Muscle of arm (tissue), 12 donors: ENCODE results near the gene CCNJL. TPM values are rescaled to one million over a fixed set of nuclear protein-coding genes. Genes with fewer than 3 reads are reported as not detected.

ENCODE experiments used
- DNase-seq: peaks from one replicate; pipeline ENCODE4 v3.0.0-alpha.2; 2013
- polyA plus RNA-seq, 12 donors: library from polyadenylated mRNA; unstranded; fragments of 120-200 nt; gene quantifications; one replicate each; pipeline ENCODE4 v1.2.1, GENCODE V29; 2013; ENCODE audit not compliant: insufficient read length in 12 of 12

CCNJL gene
- polyA plus RNA-seq, 12 donors = 4.3 to 10.4 (median 5.9) TPM; not detected in 1

- DNase-seq = no peak
These were observed 19.0 kb downstream of the CCNJL start for GRCh38 chr5:160293386-160293785.

GRCh38 chr5:160291467-160291866, 20.9 kb downstream of the CCNJL start:
- DNase-seq = no peak

DNA sequence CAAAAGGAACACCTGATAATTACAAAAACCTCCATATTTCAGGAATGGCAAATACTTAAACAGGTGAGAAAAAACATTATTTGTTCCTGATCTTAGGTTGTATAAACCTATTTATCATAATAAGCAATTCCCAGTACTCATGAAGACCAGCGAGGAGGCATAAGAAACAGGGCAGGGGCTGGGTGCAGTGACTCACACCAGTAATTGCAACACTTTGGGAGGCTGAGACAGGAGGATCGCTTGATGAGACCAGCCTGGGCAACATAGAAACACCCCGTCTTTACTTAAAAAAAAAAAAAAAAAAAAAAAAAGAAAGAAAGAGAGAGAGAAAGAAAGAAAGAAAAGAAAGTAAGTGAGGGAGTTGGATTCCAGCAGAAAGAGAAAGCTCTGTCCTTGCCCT, 21.6 kb downstream of the CCNJL start:
- DNase-seq = no peak

DNA sequence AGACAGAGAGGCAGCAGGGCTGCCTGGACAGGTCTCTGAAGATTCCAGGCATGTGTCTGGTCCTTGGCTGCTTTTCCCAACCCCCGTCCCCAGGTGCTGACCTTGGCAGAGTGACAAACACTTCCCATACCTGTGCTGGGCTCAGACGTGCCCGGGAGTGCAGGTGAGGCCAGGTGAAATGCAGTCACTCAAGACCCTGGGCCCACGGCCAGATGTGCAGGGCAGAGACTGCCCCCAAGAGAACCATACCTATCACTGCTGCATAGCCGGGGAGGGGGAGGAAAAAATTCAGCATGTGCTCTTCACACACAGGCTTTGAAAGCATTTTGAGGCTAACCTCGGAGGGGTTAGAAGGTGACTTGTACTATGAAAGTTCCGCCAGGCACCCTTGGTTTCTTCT, 22.6 kb downstream of the CCNJL start:
- no peak for DNase-seq

- no peak for DNase-seq
These were observed 23.1 kb downstream of the CCNJL start for GRCh38 chr5:160289356-160289651.

- DNase-seq = no peak
These were observed 24.8 kb downstream of the CCNJL start for GRCh38 chr5:160287378-160288051.

GRCh38 chr5:160286947-160287346, 25.4 kb downstream of the CCNJL start:
- no peak for DNase-seq

DNA sequence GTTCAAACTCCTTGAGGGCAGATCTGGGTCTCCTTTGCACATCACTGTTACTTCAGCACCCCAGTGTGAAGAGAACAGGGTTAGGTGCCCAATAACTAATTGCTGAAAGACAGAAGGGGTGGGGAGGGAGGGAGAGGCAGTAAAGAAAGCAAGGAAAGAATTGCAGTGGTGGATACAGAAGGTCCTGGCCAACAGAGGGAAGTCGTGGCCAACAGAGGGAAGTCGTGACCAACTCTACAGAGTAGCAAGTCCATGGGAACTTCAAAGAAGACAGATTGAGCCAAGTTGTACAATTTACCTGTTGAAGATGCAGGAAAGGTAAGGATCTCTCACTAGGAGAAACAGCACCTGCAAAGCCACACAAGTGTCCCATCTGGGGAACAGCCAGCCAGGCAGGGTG, 27.0 kb downstream of the CCNJL start:
- DNase-seq = no peak

DNA sequence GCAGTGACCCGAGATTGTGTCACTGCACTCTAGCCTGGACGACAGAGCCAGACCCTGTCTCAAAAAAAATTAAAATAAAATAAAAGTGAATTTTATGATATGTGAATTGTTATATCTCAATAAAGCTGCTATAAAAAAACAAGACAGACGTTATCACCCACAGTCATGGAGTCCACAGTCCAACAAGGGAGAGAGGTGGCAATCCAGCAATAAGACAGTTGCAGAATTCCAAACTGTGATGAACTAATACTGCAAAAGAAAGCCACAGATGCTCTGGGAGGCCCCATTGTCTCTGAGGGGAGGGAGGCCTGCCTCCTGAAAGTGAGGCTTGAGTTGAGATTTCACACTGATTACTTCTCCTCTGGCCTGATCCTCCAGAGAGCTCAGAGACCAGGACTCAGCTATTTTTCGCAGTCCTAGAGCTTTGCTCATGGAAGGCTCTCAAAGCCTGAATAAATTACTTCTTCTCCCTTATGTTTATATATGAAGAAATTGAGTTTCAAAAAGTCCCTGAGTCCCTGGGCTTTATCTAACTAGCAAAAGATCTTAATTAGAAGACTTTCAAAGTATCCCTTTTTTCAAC, 28.0 kb downstream of the CCNJL start:
- no peak for DNase-seq

DNA sequence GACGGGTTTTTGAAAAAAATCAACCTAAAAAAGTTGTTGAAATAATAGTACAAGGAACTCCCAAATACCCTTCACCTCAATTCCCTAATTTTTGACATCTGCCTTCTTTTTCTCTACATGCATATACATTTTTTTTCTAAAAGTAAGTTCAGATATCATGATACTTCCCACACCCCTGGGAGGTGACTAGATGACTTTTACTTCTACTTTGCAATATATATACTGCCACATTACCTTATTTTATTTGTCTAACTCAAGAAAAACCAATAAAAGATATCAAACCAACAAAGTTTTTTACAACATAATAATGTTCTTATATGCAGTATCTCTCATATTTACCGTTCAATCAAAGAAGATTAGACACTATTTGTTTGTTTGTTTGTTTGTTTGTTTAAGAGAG, 31.1 kb downstream of the CCNJL start:
- DNase-seq = no peak

DNA sequence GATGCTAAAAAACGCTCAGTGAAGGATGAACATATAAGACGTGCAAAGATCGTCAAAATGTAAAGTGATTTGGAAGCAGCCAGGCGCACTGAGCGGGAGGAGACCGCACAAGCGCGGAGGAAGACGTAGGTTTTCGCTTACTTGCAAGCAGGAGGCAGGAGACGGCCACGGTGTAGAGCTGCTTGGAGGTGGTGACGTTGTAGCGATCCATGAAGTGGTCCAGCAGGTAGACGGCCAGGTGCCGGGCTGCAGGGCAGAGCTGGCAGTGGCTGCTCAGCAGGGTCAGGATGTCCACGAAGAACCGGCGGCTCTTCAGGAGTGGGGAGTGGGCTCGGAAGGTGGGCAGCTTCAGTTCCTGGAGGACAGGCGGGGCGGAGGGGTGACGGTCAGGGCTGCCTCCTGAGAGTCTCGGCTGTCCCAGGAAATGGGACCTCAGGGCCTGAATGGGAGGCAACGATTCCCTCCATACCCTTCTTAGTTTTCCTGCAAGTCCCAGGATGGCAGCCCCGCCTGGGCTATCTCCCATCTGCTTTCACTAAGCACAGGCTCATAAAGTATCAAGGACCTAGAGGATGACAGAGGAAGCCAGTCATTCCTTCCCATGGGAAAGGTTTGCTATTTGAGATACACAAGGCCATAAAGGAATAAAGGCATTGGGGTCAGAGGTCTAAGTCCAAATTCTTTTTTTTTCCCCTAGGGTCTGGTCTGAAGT, 31.8 kb downstream of the CCNJL start:
- DNase-seq = no peak

DNA sequence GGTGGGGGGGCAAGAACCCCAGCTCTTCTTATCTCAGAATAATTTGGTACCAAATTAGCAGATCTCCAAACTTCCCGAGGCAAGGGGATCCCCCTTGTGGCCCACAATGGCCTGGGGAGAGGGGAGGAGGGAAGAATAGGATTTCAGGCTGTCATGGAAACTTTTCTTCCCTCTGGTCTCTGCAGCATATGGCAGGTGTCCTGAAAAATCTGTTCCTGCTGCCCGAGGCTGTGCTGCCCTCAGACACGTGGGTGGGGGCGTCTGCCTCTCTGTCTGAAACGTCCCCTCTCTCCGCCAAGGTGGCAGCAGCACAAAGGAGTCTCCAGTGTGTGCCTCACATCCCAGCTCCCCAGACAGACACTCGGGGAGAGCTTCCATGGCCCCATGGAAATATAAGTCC, 34.0 kb downstream of the CCNJL start:
- DNase-seq = no peak

DNA sequence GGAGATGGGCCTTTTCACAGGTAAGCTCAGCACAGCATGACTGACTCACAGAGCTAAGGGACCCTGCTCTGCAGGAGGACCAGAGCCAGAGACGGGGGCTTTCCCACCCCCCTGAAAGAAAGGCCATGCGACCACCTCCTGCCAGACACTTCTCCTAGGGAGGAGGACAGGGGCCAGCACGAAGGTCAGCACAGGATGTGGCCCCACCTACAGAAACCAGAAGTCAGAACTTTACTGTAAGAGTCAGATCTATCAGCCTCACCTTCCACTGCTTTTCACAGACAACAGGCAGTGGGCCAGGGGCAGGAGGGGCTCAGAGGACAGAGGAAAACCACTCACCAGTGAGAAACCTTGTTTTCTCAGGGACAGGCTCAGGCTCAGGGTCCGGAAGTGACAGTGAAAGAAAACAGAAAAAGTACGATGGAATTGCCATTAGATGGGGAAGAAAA, 37.9 kb downstream of the CCNJL start:
- no peak for DNase-seq

GRCh38 chr5:160272889-160273288, 39.5 kb downstream of the CCNJL start:
- no peak for DNase-seq

DNA sequence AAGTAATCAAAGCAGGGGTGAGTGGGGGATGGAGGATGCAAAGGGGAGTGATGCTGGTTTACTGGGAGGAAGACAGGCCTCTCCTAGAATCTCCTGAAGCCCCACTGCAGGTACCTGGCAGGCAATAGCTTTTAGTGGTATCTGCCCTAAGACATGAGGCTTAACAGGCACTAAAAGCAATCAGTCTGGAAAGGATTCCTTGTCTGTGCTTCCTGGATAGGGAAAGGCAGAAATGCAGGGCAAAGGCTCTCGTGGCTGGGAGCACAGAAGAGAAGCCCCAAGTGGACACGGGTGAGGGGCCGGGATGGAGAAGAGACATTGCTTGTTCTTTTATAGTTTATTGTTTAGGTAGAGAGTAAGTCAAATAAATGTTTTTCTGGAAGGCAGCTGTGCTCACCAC, 40.1 kb downstream of the CCNJL start:
- DNase-seq = no peak

- no peak for DNase-seq
These were observed 40.5 kb downstream of the CCNJL start for GRCh38 chr5:160271836-160272235.

DNA sequence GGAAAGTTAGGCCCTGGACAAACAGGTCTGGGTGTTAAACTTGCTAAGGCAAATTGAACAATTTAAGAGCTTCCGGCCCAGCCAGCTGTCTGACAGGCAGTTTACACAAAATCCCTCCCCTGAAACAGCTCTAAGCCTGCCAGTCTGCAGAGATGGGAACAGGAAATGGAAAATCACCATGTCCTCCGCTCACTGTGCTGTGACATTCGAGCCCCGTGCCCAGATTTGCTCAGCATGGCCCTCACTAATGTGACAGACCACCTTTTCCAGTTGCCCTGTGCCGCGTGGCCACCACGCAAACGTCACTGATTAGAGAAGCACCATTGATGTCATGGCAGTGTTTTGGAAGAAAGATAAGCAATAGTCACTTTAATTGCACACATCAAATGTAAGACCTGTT, 41.0 kb downstream of the CCNJL start:
- no peak for DNase-seq

- no peak for DNase-seq
These were observed 41.7 kb downstream of the CCNJL start for GRCh38 chr5:160270704-160271103.

GRCh38 chr5:160269017-160269416, 43.3 kb downstream of the CCNJL start:
- DNase-seq = peak; percentile 27

DNA sequence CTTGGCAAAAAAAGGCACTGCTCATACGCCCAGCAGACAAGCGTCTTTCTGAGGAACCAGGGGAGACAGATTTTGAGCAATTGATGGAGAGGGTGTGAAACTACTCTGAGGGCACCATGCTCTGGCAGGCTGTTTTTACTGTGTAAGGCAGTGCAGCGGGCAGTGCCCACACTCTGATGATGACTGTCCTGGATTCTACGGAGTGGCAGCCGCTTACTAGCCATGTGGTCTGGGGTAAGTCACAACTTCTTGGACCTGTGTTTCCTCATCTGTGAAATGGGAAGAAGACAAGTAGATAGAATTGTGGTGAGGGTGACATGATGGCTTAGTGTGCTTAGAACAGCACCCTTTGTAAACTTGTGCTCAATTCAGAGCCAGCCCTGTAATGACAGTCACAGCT, 44.2 kb downstream of the CCNJL start:
- DNase-seq = no peak

- DNase-seq = no peak
These were observed 45.5 kb downstream of the CCNJL start for GRCh38 chr5:160266752-160267345.

DNA sequence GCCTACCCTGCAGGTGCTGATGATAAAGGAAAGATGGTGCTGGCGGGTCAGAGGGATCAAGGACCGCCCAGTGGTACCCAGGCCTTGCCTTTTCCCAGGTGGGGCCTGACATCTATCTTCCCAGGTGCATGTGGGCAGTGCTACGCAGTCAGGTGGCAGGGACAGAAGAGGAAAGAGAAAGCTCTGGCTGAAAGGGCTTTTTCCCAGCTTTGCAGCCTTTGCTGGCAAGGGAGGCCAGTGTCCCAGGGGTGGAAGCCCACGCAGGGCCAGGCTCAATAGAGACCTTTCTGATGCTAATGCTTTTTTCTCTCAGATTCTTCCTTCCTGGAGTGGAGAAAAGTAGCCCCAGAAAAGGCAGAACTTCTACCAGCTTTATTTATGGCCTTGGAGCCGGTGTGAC, 46.3 kb downstream of the CCNJL start:
- DNase-seq = no peak

DNA sequence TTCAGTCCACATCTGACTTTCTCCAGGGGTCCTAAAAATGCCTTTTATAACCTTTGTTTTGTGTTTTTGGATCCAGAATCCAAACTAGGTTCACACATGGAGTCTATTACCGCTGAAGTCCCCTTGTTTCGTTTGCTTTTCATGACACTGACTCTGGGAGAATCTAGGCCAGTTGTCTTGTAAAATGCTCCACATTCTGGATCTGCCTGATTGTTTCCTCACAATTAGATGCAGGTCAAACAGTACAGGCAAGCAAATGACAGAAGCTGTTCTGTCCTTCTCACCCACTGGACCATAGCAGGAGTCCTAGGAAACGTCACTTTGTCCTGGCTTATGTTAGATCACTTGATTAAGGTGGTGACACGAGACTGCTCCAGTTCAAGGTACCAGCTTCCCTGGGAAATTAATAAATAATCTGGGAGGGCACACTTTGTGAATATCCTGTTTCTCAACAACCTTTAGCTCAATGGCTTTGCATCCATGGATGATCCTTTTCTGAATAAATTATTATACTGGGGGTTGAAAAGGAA, 49.0 kb downstream of the CCNJL start:
- no peak for DNase-seq
